Cardiac muscle cell (in vitro differentiated cells and primary cell): ENCODE data around the gene PPP1R15B. TPM values are rescaled to one million over a fixed set of nuclear protein-coding genes. Genes with fewer than 3 reads are reported as not detected.

Source experiments
- DNase-seq, 2 donors: peaks; one replicate each; pipeline versions ENCODE4 v3.0.0 to v3.0.0-alpha.2; 2010 to 2017; ENCODE audit warnings: low read depth in 1 of 2, low spot score in 1 of 2
- H3K27ac ChIP-seq: fragments of 200-600 bp; sonication (generic); 2 replicates; pipeline ENCODE4 v1.5.1; 2016
- H3K27me3 ChIP-seq: fragments of 200-600 bp; sonication (generic); 2 replicates; pipeline ENCODE4 v1.6.0; 2016; ENCODE audit warnings: control low read depth
- H3K36me3 ChIP-seq: fragments of 200-600 bp; sonication (generic); 2 replicates; pipeline ENCODE4 v1.5.1; 2016; ENCODE audit warnings: control low read depth
- H3K4me1 ChIP-seq: fragments of 200-600 bp; sonication (generic); 2 replicates; pipeline ENCODE4 v1.8.1; 2017; ENCODE audit warnings: low read depth, mild to moderate bottlenecking, mixed run types
- H3K4me3 ChIP-seq: fragments of 200-600 bp; sonication (generic); 2 replicates; pipeline ENCODE4 v1.5.1; 2016; ENCODE audit warnings: mild to moderate bottlenecking
- H3K9me3 ChIP-seq: fragments of 200-600 bp; sonication (generic); 2 replicates; pipeline ENCODE4 v1.5.1; 2017; ENCODE audit warnings: low read depth, mild to moderate bottlenecking, control low read depth
- polyA plus RNA-seq: library from polyadenylated mRNA; unstranded; fragments of >200 nt; fragmentation: Nextera tagmentation; extraction: Ambion mirVana; gene quantifications from 2 replicates; pipeline ENCODE4 v1.2.1, GENCODE V29; 2016
- total RNA-seq: library from RNA; depleted of rRNA; stranded (reverse); fragments of >200 nt; gene quantifications from 2 replicates; pipeline ENCODE4 v1.2.3, GENCODE V29; 2016
- TF ChIP-seq, protein P1 (sequence below): IDR thresholded peaks from 2 replicates; pipeline ENCODE4 v1.5.1; 2012; ENCODE audit warnings: low read depth, mild to moderate bottlenecking, low read length

Gene PPP1R15B
- total and polyA plus RNA-seq, 2 experiments from 2014 or later: 19.8 to 24.9 TPM

DNA sequence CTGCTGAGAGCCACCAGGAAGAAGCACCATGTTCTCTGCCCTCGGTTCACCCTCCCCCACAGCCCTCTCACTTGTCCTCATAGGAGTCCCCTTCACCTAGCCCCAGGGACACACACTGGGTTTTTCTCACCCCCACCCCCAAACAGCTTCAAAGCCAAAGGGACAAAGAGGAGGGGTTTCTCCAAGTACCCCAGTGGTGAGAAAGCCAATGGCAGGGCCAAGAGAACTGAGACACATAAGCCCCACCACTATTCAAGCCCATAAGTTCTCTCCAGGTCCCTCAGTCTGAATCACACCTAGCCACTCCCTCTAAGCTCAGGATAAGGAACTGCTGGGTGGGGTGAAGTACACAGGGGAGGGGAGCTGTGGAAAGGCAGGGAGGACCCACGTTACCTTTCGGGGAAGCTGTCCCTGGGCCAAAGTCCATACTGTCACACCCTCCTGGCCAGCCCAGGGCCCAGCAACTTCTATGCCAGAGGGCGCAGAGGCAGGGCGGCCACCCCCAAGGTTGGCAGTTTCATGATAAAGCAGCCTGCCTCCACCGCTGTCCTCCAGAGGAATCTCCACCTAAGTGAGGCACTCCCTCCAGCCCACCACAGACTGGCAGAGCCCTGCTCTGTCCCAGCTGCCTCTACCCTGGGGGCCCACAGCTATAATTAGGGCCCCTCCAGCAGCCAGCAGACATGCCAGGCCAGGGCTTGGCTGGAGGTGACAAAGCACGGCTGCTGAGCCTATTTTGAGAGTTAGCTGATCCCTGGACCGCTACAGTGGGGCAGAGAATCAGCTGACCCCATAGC, 39.0 kb upstream of the PPP1R15B start:
- H3K4me1 ChIP-seq: peaks cover 25% of the 10 kb centered on the region
- peaks cover 23% of the 10 kb centered on the region for H3K36me3 ChIP-seq
- H3K27ac ChIP-seq: peak overlapping the region; percentile 70
- H3K4me3 ChIP-seq: no peak overlapping the region
- no peaks in the 10 kb centered on the region for H3K27me3 ChIP-seq
- TF ChIP-seq, protein P1, sequence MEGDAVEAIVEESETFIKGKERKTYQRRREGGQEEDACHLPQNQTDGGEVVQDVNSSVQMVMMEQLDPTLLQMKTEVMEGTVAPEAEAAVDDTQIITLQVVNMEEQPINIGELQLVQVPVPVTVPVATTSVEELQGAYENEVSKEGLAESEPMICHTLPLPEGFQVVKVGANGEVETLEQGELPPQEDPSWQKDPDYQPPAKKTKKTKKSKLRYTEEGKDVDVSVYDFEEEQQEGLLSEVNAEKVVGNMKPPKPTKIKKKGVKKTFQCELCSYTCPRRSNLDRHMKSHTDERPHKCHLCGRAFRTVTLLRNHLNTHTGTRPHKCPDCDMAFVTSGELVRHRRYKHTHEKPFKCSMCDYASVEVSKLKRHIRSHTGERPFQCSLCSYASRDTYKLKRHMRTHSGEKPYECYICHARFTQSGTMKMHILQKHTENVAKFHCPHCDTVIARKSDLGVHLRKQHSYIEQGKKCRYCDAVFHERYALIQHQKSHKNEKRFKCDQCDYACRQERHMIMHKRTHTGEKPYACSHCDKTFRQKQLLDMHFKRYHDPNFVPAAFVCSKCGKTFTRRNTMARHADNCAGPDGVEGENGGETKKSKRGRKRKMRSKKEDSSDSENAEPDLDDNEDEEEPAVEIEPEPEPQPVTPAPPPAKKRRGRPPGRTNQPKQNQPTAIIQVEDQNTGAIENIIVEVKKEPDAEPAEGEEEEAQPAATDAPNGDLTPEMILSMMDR: no peak
- DNase-seq: peak in 1 of 2 donors; percentile 39
- H3K9me3 ChIP-seq: no peaks in the 10 kb centered on the region

DNA sequence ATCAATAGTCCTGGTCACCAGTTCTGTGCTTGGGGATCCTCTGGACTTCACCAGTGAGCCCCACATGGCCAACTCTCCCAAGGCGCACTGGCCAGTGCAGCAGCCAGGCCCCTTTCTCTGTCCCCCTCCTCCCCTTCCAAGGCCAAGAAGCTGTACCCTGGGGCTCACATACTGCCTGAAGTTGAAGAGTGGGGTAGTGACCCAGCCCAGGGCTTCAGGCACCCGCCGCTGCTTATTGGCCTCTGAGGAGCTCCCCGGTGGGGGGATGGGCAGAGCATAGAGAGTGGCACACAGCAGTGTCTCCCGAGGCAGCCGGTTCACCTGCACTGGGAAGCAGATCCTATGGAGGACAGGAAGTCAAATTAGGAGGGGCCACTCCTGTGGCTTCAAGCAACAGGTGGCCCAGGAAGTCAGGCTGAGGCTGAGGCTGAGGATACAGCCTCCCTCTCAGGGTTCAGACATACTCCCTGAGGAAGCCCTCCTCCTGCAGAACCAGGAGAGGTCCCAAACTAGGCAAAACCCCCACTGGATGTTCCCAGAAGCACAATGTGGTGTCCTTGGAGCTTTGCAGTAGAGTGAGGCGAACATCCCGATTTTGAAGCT, 38.2 kb upstream of the PPP1R15B start:
- H3K27me3 ChIP-seq: no peaks in the 10 kb centered on the region
- H3K36me3 ChIP-seq: peaks cover 23% of the 10 kb centered on the region
- H3K4me1 ChIP-seq: peaks cover 25% of the 10 kb centered on the region
- H3K4me3 ChIP-seq: no peak overlapping the region
- TF ChIP-seq, protein P1: no peak
- no peak overlapping the region for H3K27ac ChIP-seq
- no peak for DNase-seq
- H3K9me3 ChIP-seq: no peaks in the 10 kb centered on the region

DNA sequence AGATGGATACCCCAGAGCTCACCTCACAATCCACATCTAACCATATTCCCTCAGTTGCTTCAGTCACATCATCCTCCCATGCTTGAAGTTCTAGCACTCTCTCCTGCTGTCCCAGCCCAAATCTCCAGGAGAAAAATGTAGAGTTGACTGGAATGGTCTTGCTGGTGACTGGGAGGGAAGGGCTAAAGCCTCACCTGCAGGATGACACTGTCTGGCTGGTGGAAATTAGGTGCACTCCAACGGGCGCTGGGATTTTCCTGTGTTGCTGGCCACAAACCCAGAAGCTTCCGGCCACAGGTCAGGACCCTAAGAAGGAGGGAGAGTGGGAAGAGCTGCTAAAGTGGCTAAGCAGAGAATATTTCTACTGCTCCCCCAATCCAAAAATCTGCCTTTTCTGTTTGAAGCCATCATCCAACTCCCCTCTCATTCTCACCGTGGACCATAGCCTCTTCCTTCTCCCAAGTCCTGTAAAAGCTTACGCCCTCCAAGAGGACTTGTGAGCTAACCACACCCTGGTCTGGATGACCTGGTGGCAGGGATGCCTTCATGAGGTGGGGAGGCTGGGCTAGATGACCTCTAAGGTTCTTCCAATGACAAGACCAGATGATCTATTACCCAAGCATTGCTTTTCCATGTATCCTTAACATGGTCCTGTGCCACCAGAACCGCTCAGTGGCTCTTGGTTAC, 37.5 kb upstream of the PPP1R15B start:
- Histone ChIP-seq H3K27ac (no peak overlapping the region), H3K36me3 (peaks cover 28% of the 10 kb centered on the region), H3K27me3 (no peaks in the 10 kb centered on the region), H3K4me1 (peaks cover 25% of the 10 kb centered on the region), H3K9me3 (no peaks in the 10 kb centered on the region), H3K4me3 (no peak overlapping the region)
- TF ChIP-seq, protein P1: no peak
- DNase-seq: no peak

DNA sequence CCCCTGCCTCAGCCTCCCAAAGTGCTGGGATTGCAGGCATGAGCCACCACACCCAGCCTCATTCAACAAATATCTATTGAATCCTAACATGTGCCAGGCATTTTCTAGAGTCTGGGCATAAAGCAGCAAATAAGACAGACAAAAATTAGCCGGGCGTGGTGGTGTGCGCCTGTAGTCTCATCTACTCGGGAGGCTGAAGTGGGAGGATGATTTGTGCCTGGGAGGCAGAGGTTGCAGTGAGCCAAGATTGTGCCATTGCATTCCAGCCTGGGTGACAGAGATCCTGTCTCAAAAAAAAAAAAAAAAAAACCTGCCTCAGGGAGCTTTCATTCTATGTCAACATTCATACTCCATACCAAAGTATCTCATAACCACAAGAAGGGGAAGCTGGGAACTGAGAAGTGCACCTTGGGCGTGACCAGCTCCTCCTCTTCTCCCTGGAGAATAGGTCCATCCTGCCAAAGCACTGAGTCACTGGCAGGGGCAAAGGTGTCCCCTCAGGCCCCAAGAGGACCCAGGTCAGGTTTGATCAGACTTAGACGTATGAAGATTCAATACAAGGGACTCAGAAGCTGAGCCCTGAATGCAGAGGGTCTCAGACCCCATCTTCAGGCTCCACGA, 36.8 kb upstream of the PPP1R15B start:
- H3K36me3 ChIP-seq: peaks cover 35% of the 10 kb centered on the region
- peaks cover 25% of the 10 kb centered on the region for H3K4me1 ChIP-seq
- TF ChIP-seq, protein P1: no peak

DNA sequence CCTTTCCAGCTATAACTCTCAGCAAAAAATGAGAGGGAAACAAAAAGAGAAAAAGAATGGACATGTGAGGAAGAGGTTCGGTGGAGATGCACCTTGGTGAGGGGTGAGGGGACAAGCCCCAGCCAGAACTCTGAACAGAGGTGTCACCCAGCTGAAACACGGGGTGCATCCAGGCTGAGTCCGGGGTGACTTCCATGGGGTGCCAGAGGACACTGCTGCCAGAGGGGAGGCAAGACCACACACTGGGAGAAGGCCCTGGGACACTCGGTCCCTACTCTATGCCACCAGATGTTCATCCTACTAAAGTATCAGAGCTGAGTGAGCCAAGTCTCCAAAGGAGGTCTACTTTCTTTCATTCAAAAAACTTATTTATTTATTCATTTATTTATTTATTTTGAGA, 36.1 kb upstream of the PPP1R15B start:
- peak overlapping the region; percentile 67 for H3K27ac ChIP-seq
- H3K9me3 ChIP-seq: no peaks in the 10 kb centered on the region
- H3K4me1 ChIP-seq: peaks cover 25% of the 10 kb centered on the region
- TF ChIP-seq, protein P1: no peak
- H3K36me3 ChIP-seq: peaks cover 36% of the 10 kb centered on the region
- no peak for DNase-seq
- H3K27me3 ChIP-seq: no peaks in the 10 kb centered on the region
- H3K4me3 ChIP-seq: no peak overlapping the region

More for the DNA sequence above, 36.8 kb upstream of the PPP1R15B start:
- Histone ChIP-seq H3K9me3 (no peaks in the 10 kb centered on the region), H3K27ac (no peak overlapping the region), H3K27me3 (no peaks in the 10 kb centered on the region), H3K4me3 (no peak overlapping the region)
- no peak for DNase-seq
